ENCODE data around the gene POLR3B.

DNA sequence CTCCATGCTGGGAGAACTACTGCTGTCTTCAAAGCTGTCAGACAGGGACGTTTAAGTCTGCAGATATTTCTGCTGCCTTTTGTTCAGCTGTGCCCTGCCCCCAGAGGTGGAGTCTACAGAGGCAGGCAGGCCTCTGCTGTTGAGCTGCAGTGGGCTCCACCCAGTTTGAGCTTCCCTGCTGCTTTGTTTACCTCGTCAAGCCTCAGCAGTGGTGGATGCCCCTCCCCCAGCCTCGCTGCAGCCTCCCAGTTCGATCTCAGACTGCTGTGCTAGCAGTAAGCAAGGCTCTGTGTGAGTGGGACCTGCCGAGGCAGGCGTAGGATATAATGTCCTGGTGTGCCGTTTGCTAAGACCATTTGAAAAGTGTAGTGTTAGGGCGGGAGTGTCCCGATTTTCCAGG, 193.9 kb downstream of the POLR3B start:
- no peak for TF ChIP-seq RXRA (IDR thresholded peaks at IDR 0.05; ENCODE audit: insufficient read depth, low read depth, low read length)
- TF ChIP-seq YY1 (IDR thresholded peaks at IDR 0.05; ENCODE audit: low read depth, low read length) = no peak
- no peak for TF ChIP-seq CTCF (IDR thresholded peaks at IDR 0.05; ENCODE audit: control extremely low read depth in 1 of 3, insufficient read depth in 1 of 3, low read depth in 1 of 3, low read length in 3 of 3)
- no peak for TF ChIP-seq POLR2A (IDR thresholded peaks at IDR 0.05; ENCODE audit: control extremely low read depth in 1 of 2, low read depth in 2 of 2, low read length in 2 of 2)
- TF ChIP-seq ZNF274 (IDR thresholded peaks at IDR 0.05; ENCODE audit: borderline replicate concordance, extremely low read depth, low read length) = no peak
- no peak for TF ChIP-seq GABPA (IDR thresholded peaks at IDR 0.05; ENCODE audit: borderline replicate concordance, insufficient read depth, low read length)
- no peak for TF ChIP-seq RAD21 (IDR thresholded peaks at IDR 0.05 in 1 of 2, conservative IDR thresholded peaks at IDR 0.05 in 1 of 2; ENCODE audit: low read depth in 2 of 2, low read length in 2 of 2)
- TF ChIP-seq E2F6 (IDR thresholded peaks at IDR 0.05) = no peak
- TF ChIP-seq CEBPB (IDR thresholded peaks at IDR 0.05; ENCODE audit: low read depth, low read length) = no peak
- no peak for TF ChIP-seq SIN3A (conservative IDR thresholded peaks at IDR 0.05 in 1 of 2, IDR thresholded peaks at IDR 0.05 in 1 of 2; ENCODE audit: low read depth in 1 of 2, low read length in 2 of 2)
- no peak for TF ChIP-seq USF2 (IDR thresholded peaks at IDR 0.05; ENCODE audit: low read length)
- no peak for TF ChIP-seq EZH2 (IDR thresholded peaks at IDR 0.05; ENCODE audit: low read depth, low read length, severe bottlenecking)
- no peak for TF ChIP-seq EP300 (IDR thresholded peaks at IDR 0.05; ENCODE audit: borderline replicate concordance in 1 of 2, low read depth in 2 of 2, low read length in 2 of 2)
- TF ChIP-seq TEAD4 (IDR thresholded peaks at IDR 0.05; ENCODE audit: low read depth, low read length) = no peak

Data from H1 (cell line).